C4-2B (cell line): ENCODE measurements around the gene IFTAP.

Experiments
- ZFX ChIP-seq: fragments of 450-650 bp; IDR thresholded peaks from 2 replicates; pipeline ENCODE4 v1.6.1; 2017
- TF ChIP-seq, protein P1 (sequence below): fragments of 450-650 bp; conservative IDR thresholded peaks from 2 replicates; pipeline ENCODE4 v1.5.1; 2017; ENCODE audit warnings: mild to moderate bottlenecking

DNA sequence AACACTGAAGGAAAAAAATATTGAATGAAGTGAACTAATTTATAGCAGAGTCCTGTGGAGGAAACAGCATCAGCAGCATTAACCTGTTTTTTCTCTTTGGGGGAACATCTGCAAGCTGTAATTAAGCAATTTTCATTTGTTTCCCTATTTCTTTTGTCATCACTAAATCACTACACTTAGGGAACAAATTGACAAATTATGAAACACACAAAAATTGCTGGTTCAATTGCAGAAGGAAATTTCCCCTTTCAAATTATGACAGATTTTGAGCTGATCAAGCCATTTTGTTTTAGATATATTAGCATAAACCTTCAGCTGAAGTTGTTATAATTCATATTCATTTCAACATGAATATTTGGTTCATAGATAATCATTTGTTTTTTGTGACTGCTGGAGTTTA is 25.9 kb downstream of the IFTAP start:
- TF ChIP-seq, protein P1, sequence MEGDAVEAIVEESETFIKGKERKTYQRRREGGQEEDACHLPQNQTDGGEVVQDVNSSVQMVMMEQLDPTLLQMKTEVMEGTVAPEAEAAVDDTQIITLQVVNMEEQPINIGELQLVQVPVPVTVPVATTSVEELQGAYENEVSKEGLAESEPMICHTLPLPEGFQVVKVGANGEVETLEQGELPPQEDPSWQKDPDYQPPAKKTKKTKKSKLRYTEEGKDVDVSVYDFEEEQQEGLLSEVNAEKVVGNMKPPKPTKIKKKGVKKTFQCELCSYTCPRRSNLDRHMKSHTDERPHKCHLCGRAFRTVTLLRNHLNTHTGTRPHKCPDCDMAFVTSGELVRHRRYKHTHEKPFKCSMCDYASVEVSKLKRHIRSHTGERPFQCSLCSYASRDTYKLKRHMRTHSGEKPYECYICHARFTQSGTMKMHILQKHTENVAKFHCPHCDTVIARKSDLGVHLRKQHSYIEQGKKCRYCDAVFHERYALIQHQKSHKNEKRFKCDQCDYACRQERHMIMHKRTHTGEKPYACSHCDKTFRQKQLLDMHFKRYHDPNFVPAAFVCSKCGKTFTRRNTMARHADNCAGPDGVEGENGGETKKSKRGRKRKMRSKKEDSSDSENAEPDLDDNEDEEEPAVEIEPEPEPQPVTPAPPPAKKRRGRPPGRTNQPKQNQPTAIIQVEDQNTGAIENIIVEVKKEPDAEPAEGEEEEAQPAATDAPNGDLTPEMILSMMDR, result no peak
- no peak for TF ChIP-seq ZFX
